SK-N-SH (cell line): ENCODE data around the gene RABEPK. TPM values are rescaled to one million over a fixed set of nuclear protein-coding genes. Genes with fewer than 3 reads are reported as not detected.
A peak's percentile ranks its signal among the peaks of the same experiment; 100 is the strongest.
"Not testable (repeated sequence)": the region's sequence is repeated elsewhere in the genome, so short reads cannot be mapped to it uniquely, and the experiment has no call there.

Source experiments
- CTCF ChIA-PET: fragments of 300-600, 350-600 bp; formaldehyde crosslinking; extraction: SDS; loops from one replicate; lab custom pipeline; 2021; lab: Yijun Ruan, JAX
- POLR2A ChIA-PET: fragments of 350-600 bp; sonication (Branson Sonifier 250); formaldehyde crosslinking; extraction: SDS; loops from one replicate; lab custom pipeline; 2020; ENCODE audit warnings: antibody characterized with exemption, inconsistent platforms; lab: Yijun Ruan, JAX
- DNase-seq: peaks from one replicate; pipeline ENCODE4 v3.0.0; 2012
- H2AFZ ChIP-seq: fragments of 200-600 bp; sonication (generic); 2 replicates; pipeline ENCODE4 v1.8.1; 2016; ENCODE audit warnings: antibody characterized with exemption, mild to moderate bottlenecking, low read depth
- H3F3A ChIP-seq: fragments of 200-600 bp; sonication (generic); replicated peaks from 2 replicates; pipeline ENCODE3; 2016; ENCODE audit warnings: antibody characterized with exemption, mild to moderate bottlenecking; ENCODE audit not compliant: insufficient read depth
- H3K27ac ChIP-seq, 2 experiments: fragments of 200-500 bp in 1 of 2; fragments of 200-600 bp in 1 of 2; sonication (Bioruptor generic) in 1 of 2; sonication (generic), shearing (Covaris generic) in 1 of 2; 2 replicates each; pipeline versions ENCODE4 v1.5.1 to v1.6.1; 2014 to 2016; ENCODE audit warnings: low read depth in 2 of 2, inconsistent platforms in 1 of 2, low read length in 1 of 2, mild to moderate bottlenecking in 1 of 2, mixed read lengths in 1 of 2
- H3K27me3 ChIP-seq: fragments of 200-600 bp; sonication (generic), shearing (Covaris generic); 2 replicates; pipeline ENCODE4 v1.6.1; 2016; ENCODE audit warnings: mixed run types; ENCODE audit not compliant: insufficient read depth
- H3K36me3 ChIP-seq, 2 experiments: fragments of 200-500 bp in 1 of 2; fragments of 200-600 bp in 1 of 2; sonication (Bioruptor generic) in 1 of 2; sonication (generic) in 1 of 2; replicated peaks in 1 of 2; 2 replicates each; pipeline versions ENCODE3 to v1.5.1; 2014 to 2016; ENCODE audit warnings: low read length in 1 of 2, mild to moderate bottlenecking in 1 of 2; ENCODE audit not compliant: insufficient read depth in 2 of 2, control insufficient read depth in 1 of 2
- H3K4me1 ChIP-seq, 2 experiments: fragments of 200-500 bp in 1 of 2; fragments of 200-600 bp in 1 of 2; sonication (Bioruptor generic) in 1 of 2; sonication (generic), shearing (Covaris generic) in 1 of 2; 2 replicates each; pipeline versions ENCODE4 v1.5.1 to v1.6.1; 2014 to 2016; ENCODE audit warnings: low read depth in 1 of 2, low read length in 1 of 2, mixed run types in 1 of 2; ENCODE audit not compliant: insufficient read depth in 2 of 2, control insufficient read depth in 1 of 2
- H3K4me2 ChIP-seq: fragments of 200-600 bp; sonication (generic), shearing (Covaris generic); 2 replicates; pipeline ENCODE4 v1.6.1; 2017; ENCODE audit warnings: mixed run types
- H3K4me3 ChIP-seq, 2 experiments: fragments of 200-500 bp in 1 of 2; fragments of 200-600 bp in 1 of 2; sonication (Bioruptor generic) in 1 of 2; sonication (generic), shearing (Covaris generic) in 1 of 2; 2 replicates each; pipeline versions ENCODE4 v1.5.1 to v1.8.1; 2014 to 2016; ENCODE audit warnings: low read depth in 2 of 2, inconsistent platforms in 1 of 2, low read length in 1 of 2, mild to moderate bottlenecking in 1 of 2, mixed read lengths in 1 of 2, moderate library complexity in 1 of 2
- H3K79me2 ChIP-seq: fragments of 200-600 bp; sonication (generic); 2 replicates; pipeline ENCODE4 v1.8.1; 2017; ENCODE audit warnings: mild to moderate bottlenecking; ENCODE audit not compliant: insufficient read depth
- H3K9ac ChIP-seq: fragments of 200-600 bp; sonication (generic); 2 replicates; pipeline ENCODE4 v1.6.1; 2017; ENCODE audit warnings: mixed run types
- H3K9me2 ChIP-seq: fragments of 200-600 bp; sonication (generic); 2 replicates; pipeline ENCODE4 v1.6.1; 2017; ENCODE audit warnings: mixed run types
- H3K9me3 ChIP-seq: fragments of 200-600 bp; sonication (generic); 2 replicates; pipeline ENCODE4 v1.6.1; 2017; ENCODE audit warnings: mixed run types, mild to moderate bottlenecking, moderate library complexity
- H4K20me1 ChIP-seq: fragments of 200-600 bp; sonication (generic); 2 replicates; pipeline ENCODE4 v1.6.1; 2017; ENCODE audit warnings: mild to moderate bottlenecking, mixed run types; ENCODE audit not compliant: insufficient read depth
- CHD2 ChIP-seq: fragments of 150-350 bp; IDR thresholded peaks from 2 replicates; pipeline ENCODE4 v1.6.1; 2018; ENCODE audit warnings: low read length; ENCODE audit not compliant: partially characterized antibody
- ELF1 ChIP-seq: IDR thresholded peaks from 2 replicates; pipeline ENCODE4 v1.4.0; 2012
- EZH2phosphoT487 ChIP-seq: fragments of 200-600 bp; sonication (generic); IDR thresholded peaks from 2 replicates; pipeline ENCODE4 v1.6.1; 2017; ENCODE audit warnings: low read depth, mixed run types, mild to moderate bottlenecking, antibody characterized with exemption, moderate library complexity, borderline replicate concordance
- FOSL2 ChIP-seq: IDR thresholded peaks from 2 replicates; pipeline ENCODE4 v1.4.0; 2012; ENCODE audit warnings: low read depth, mild to moderate bottlenecking, moderate library complexity, borderline replicate concordance
- FOXM1 ChIP-seq: IDR thresholded peaks from 2 replicates; pipeline ENCODE4 v1.4.0; 2012; ENCODE audit warnings: low read depth, mild to moderate bottlenecking
- JUND ChIP-seq: IDR thresholded peaks from 2 replicates; pipeline ENCODE4 v1.4.0; 2012
- MAX ChIP-seq: IDR thresholded peaks from 2 replicates; pipeline ENCODE4 v1.4.0; 2012; ENCODE audit warnings: low read depth
- NFIC ChIP-seq: IDR thresholded peaks from 2 replicates; pipeline ENCODE4 v1.4.0; 2012; ENCODE audit warnings: borderline replicate concordance
- NRF1 ChIP-seq: IDR thresholded peaks from 2 replicates; pipeline ENCODE4 v1.6.1; 2012; ENCODE audit warnings: low read depth, mild to moderate bottlenecking, low read length
- POLR2AphosphoS5 ChIP-seq: IDR thresholded peaks from 2 replicates; pipeline ENCODE4 v1.6.1; 2012; ENCODE audit warnings: low read depth, low read length
- RAD21 ChIP-seq: IDR thresholded peaks from 2 replicates; pipeline ENCODE4 v1.6.1; 2012; ENCODE audit warnings: mild to moderate bottlenecking, low read length
- RCOR1 ChIP-seq: fragments of 150-350 bp; IDR thresholded peaks from 2 replicates; pipeline ENCODE4 v1.6.1; 2017; ENCODE audit warnings: antibody characterized with exemption, low read length
- RXRA ChIP-seq: IDR thresholded peaks from 2 replicates; pipeline ENCODE4 v1.4.0; 2012; ENCODE audit warnings: low read depth, mild to moderate bottlenecking, borderline replicate concordance
- SMC3 ChIP-seq: IDR thresholded peaks from 2 replicates; pipeline ENCODE4 v1.6.1; 2012; ENCODE audit warnings: low read depth, low read length, improper control_type of control experiment
- USF2 ChIP-seq: fragments of 150-350 bp; IDR thresholded peaks from 2 replicates; pipeline ENCODE4 v1.6.1; 2017; ENCODE audit warnings: antibody characterized with exemption, low read length, low read depth, borderline replicate concordance
- YY1 ChIP-seq: IDR thresholded peaks from 2 replicates; pipeline ENCODE4 v1.4.0; 2012; ENCODE audit warnings: low read depth, mild to moderate bottlenecking
- WGBS: methylation state at CpG from one replicate; pipeline ENCODE4 v1.1.6; 2017; ENCODE audit warnings: low lambda C conversion rate; 5-methylcytosine and 5-hydroxymethylcytosine counted together
- polyA plus RNA-seq, 3 experiments: library from polyadenylated mRNA; depleted of rRNA; stranded (reverse); fragments of >200 nt; gene quantifications; 2 replicates each; pipeline ENCODE4 v1.2.3, GENCODE V29; 2012
- TF ChIP-seq, protein P1 (sequence below): IDR thresholded peaks from 2 replicates; pipeline ENCODE4; 2012

RABEPK gene
- polyA plus RNA-seq, 1 of the 3 experiments (the other 2 are of a cell fraction): 55.1 TPM

- H3K79me2 ChIP-seq, POLR2A ChIA-PET, H3K4me1 ChIP-seq, H3K4me3 ChIP-seq, H3F3A ChIP-seq, H3K9me2 ChIP-seq, H3K9ac ChIP-seq, H3K27me3 ChIP-seq, H3K4me2 ChIP-seq, H3K27ac ChIP-seq, H4K20me1 ChIP-seq, DNase-seq, H3K36me3 ChIP-seq, H3K9me3 ChIP-seq, CTCF ChIA-PET, H2AFZ ChIP-seq: not testable (repeated sequence)
- WGBS: 70% methylated on average over 1 of the region's 1 CpG
Observed at GRCh38 chr9:125195591-125195990, 4.8 kb upstream of the RABEPK start.

DNA sequence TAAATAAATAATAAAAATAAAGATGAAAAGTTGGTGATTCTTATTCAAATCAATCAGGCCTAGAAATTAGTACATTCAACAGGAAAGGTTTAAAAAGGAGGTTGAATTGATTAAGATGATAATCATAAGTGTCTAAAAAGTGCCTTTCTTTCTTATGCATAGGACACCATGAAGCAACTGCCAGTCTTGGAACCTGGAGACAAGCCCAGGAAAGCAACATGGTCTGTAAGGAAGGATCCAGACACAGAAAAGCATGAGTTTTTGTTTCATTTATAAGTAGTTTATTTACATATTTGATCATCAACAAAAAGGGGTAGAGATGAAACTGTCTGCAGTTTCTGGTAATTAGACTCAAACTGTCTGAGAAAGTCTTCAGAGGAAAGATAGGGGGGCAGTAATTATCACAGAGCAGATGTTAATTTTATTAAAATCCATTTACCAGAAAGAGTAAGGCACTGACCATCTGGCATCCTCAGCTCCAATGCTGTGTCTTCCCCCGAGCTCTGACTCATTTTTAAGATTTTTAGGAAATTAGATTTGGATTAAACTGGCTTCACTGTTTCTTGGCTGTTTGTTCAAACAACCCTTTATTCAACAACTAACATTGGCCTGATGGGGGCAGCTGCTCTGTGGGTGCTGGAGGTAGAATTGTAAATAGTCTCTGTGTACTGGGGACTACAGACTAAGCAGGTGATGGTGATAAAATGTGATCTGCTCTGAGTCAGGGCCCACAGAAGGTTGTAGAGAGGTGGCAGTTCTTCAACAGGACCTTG lies 2.7 kb downstream of the RABEPK start:
- H3K9ac ChIP-seq: no peak overlapping the region
- DNase-seq: no peak
- peaks cover 14 to 16% of the 10 kb centered on the region in 2 experiments for H3K36me3 ChIP-seq
- TF ChIP-seq FOXM1: no peak
- no peak for TF ChIP-seq NRF1
- TF ChIP-seq EZH2phosphoT487: no peak
- TF ChIP-seq RCOR1: no peak
- TF ChIP-seq YY1: no peak
- no peak for TF ChIP-seq RXRA
- no peak for TF ChIP-seq POLR2AphosphoS5
- TF ChIP-seq, all 33 proteins: peak for 0
- CTCF ChIA-PET: no interaction called here
- 28% methylated on average over 1 of the region's 1 CpG for WGBS
- Histone ChIP-seq H2AFZ (no peak overlapping the region), H3K9me2 (no peaks in the 10 kb centered on the region), H3K27ac (peak overlapping the region; percentile 52 to 72), H4K20me1 (no peaks in the 10 kb centered on the region), H3K9me3 (no peaks in the 10 kb centered on the region), H3K79me2 (peaks cover 18% of the 10 kb centered on the region; the same call in 1 of the 2 replicates), H3K4me1 (peaks cover 0 to 3% of the 10 kb centered on the region in 2 experiments; a peak in 1 of 4 replicates), H3K27me3 (no peaks in the 10 kb centered on the region), H3K4me3 (no peak overlapping the region), H3F3A (peaks cover 12% of the 10 kb centered on the region), H3K4me2 (no peak overlapping the region)
- POLR2A ChIA-PET: no interaction called here

DNA sequence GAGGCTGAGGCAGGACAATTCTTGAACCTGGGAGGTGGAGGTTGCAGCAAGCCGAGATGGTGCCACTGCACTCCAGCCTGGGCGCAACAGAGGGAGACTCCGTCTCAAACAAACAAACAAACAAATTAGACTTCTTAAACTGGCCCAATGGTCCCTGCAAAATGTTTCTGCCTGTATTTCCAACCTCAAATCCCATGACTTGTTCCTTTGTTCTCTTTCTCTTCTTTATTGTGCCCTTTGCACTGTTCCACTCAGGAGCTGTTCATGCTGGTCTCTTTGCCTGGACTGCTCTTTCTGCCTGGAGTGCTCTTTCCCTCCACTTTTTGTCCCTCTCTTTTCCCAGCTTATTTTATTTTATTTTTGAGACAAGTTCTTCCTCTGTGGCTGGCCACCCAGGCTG lies 4.1 kb downstream of the RABEPK start:
- POLR2A ChIA-PET: no interaction called here
- no peaks in the 10 kb centered on the region for H3K9me2 ChIP-seq
- H3K27ac ChIP-seq: no peak overlapping the region
- TF ChIP-seq USF2 (no peak), POLR2AphosphoS5 (no peak), SMC3 (no peak), CHD2 (no peak), ELF1 (no peak), FOSL2 (no peak), NRF1 (no peak), EZH2phosphoT487 (no peak), RAD21 (no peak), MAX (no peak), JUND (no peak), NFIC (no peak)
- TF ChIP-seq, protein P1, sequence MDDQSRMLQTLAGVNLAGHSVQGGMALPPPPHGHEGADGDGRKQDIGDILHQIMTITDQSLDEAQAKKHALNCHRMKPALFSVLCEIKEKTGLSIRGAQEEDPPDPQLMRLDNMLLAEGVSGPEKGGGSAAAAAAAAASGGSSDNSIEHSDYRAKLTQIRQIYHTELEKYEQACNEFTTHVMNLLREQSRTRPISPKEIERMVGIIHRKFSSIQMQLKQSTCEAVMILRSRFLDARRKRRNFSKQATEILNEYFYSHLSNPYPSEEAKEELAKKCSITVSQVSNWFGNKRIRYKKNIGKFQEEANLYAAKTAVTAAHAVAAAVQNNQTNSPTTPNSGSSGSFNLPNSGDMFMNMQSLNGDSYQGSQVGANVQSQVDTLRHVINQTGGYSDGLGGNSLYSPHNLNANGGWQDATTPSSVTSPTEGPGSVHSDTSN: no peak
- no peaks in the 10 kb centered on the region for H3K27me3 ChIP-seq
- no peaks in the 10 kb centered on the region for H4K20me1 ChIP-seq
- no peak overlapping the region for H3K4me3 ChIP-seq
- H3K4me1 ChIP-seq: peaks cover 0 to 3% of the 10 kb centered on the region in 2 experiments; a peak in 1 of 4 replicates
- peaks cover 18% of the 10 kb centered on the region; the same call in 1 of the 2 replicates for H3K79me2 ChIP-seq
- no peak overlapping the region for H2AFZ ChIP-seq
- CTCF ChIA-PET: interaction anchor here (0.9 kb wide), 1 partner anchor 21 kb away, joined by 3 read pairs; no protein-coding TSS in a partner anchor
- WGBS: 94% methylated on average over 2 of the region's 3 CpGs
- H3K9ac ChIP-seq: no peak overlapping the region
- no peak for DNase-seq
- H3K4me2 ChIP-seq: no peak overlapping the region
- peaks cover 6% of the 10 kb centered on the region for H3F3A ChIP-seq
- H3K9me3 ChIP-seq: no peaks in the 10 kb centered on the region
- H3K36me3 ChIP-seq: peaks cover 14 to 24% of the 10 kb centered on the region in 2 experiments
